Stimulated activated CD8-positive, alpha-beta memory T cell treated with anti-CD3 and anti-CD28 coated beads, Interleukin-12 subunit alpha, Interleukin-12 subunit beta, amount 100 ng/mL, for 1 hour (primary cell): ENCODE data around the gene UCK2.

Source experiments
- DNase-seq: peaks from one replicate; pipeline ENCODE4 v3.0.0-alpha.2; 2020; ENCODE audit warnings: low read depth

Gene UCK2

GRCh38 chr1:165882168-165882837 lies 54.9 kb downstream of the UCK2 start:
- no peak for DNase-seq

GRCh38 chr1:165883056-165883455 lies 55.6 kb downstream of the UCK2 start:
- no peak for DNase-seq

GRCh38 chr1:165884009-165884689 lies 56.7 kb downstream of the UCK2 start:
- DNase-seq, result no peak

- no peak for DNase-seq
These were observed 57.4 kb downstream of the UCK2 start for GRCh38 chr1:165884690-165885304.

- no peak for DNase-seq
These were observed 57.9 kb downstream of the UCK2 start for GRCh38 chr1:165885305-165885694.

GRCh38 chr1:165886193-165886592 lies 58.8 kb downstream of the UCK2 start:
- no peak for DNase-seq

- DNase-seq, result no peak
These were observed 59.6 kb downstream of the UCK2 start for GRCh38 chr1:165886983-165887382.

- DNase-seq, result no peak
These were observed 60.6 kb downstream of the UCK2 start for GRCh38 chr1:165887877-165888551.

GRCh38 chr1:165888552-165888920 lies 61.1 kb downstream of the UCK2 start:
- no peak for DNase-seq

- DNase-seq, result no peak
These were observed 63.3 kb downstream of the UCK2 start for GRCh38 chr1:165890684-165891083.

- DNase-seq, result no peak
These were observed 63.9 kb downstream of the UCK2 start for GRCh38 chr1:165891111-165891860.

- DNase-seq, result no peak
These were observed 65.5 kb downstream of the UCK2 start for GRCh38 chr1:165892935-165893334.

- DNase-seq, result no peak
These were observed 66.1 kb downstream of the UCK2 start for GRCh38 chr1:165893507-165893906.

GRCh38 chr1:165894591-165894990 lies 67.2 kb downstream of the UCK2 start:
- no peak for DNase-seq

- no peak for DNase-seq
These were observed 68.0 kb downstream of the UCK2 start for GRCh38 chr1:165895451-165895871.

- DNase-seq, result no peak
These were observed 68.9 kb downstream of the UCK2 start for GRCh38 chr1:165896277-165896676.

- no peak for DNase-seq
These were observed 70.2 kb downstream of the UCK2 start for GRCh38 chr1:165897326-165898303.

GRCh38 chr1:165898837-165899236 lies 71.4 kb downstream of the UCK2 start:
- no peak for DNase-seq

- no peak for DNase-seq
These were observed 72.1 kb downstream of the UCK2 start for GRCh38 chr1:165899461-165899941.

- no peak for DNase-seq
These were observed 73.4 kb downstream of the UCK2 start for GRCh38 chr1:165900576-165901380.
